Endometrial microvascular endothelial cells (primary cell): Measurements from ENCODE around the gene ADGRV1. TPM values are rescaled to one million over a fixed set of nuclear protein-coding genes. Genes with fewer than 3 reads are reported as not detected.
"Not testable (repeated sequence)": the region's sequence is repeated elsewhere in the genome, so short reads cannot be mapped to it uniquely, and the experiment has no call there.

Experiments
- in situ Hi-C: cut with HindIII; loops from 2 replicates; pipeline ENCODE4 v1.10.0; 2017; ENCODE audit warnings: low sequenced_read_pairs, low pct_unique_long_range_greater_than_20kb; ENCODE audit errors: inconsistent ontology term
- total RNA-seq: library from RNA; depleted of rRNA; stranded (reverse); fragments of >200 nt; gene quantifications from one replicate; pipeline ENCODE4 v1.2.3, GENCODE V29; 2015; ENCODE audit errors: inconsistent ontology term

The ADGRV1 gene
- total RNA-seq, 1 donor from 2014 or later = not detected

DNA sequence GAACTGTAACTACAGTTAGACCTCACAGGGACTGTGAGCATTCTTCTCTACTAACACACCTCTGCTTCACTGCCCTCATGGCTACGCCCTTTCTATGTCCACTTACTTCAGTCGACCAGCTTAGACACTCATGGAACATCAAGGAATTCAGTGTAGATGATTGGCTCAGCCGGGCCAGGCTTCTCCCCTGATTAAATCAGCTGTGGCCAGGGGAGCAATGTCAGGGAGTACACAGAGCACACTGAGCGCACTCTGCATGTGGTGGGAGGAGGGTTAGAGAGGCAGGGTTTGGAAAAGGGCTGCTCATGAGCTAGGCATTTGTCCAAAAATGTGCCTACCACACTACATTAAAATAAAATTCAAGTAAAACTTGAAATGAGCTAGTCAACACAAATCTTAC lies 424.0 kb downstream of the ADGRV1 start:
- in situ Hi-C loops = no loop called here

DNA sequence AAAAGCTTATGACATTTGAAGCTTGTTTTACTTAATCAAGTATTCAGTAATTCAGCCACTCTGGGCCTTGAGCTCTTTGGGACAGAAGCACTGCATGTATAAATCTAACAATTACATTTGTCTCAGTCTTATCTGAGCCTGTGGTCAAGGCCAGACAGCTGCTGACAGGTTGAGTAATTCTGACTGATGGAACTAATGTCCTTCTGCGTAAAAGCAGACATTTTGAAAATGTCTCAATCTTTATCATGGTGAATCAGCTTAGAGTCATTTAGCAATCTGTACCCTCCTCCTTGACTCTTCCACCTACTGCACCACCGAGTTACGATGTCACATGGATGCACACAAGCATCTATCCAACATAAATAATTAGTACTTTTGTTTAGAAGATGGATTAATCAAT lies 424.6 kb downstream of the ADGRV1 start:
- in situ Hi-C loops = no loop called here

DNA sequence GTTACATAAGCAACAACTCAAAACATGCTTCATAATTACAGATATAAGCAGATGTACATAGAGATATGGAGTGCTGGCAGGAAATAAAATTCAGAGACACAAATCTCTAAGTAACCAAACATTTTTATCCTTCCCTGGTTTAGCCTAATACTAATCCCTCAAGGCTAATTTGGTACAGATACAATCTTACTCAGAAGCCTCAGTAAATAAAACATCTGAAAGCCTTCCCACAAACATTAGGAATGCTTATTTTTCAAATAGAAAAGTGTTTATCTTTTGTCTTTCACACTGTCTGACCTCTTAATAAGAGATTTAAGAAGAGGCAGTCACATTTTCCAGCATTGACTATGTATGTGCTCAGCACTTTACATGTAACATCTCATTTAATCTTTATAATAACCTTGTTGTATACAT lies 425.1 kb downstream of the ADGRV1 start:
- in situ Hi-C loops = no loop called here

DNA sequence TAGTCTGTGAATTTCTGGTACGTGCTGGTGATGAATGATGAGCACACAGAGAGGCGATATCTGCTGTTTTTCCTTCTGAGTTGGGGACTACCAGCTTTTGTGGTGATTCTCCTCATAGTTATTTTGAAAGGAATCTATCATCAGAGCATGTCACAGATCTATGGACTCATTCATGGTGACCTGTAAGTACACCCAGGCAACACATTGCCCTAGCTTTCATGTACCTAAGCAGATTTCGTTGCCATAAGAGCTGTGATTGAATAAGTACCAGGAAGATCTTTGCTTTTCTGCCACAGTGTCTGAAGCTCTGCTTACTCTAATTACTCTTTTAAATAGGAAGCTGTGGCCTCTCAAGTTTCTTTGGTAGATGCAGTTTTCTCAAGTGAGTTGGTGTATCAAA lies 426.7 kb downstream of the ADGRV1 start:
- in situ Hi-C loops = no loop called here

DNA sequence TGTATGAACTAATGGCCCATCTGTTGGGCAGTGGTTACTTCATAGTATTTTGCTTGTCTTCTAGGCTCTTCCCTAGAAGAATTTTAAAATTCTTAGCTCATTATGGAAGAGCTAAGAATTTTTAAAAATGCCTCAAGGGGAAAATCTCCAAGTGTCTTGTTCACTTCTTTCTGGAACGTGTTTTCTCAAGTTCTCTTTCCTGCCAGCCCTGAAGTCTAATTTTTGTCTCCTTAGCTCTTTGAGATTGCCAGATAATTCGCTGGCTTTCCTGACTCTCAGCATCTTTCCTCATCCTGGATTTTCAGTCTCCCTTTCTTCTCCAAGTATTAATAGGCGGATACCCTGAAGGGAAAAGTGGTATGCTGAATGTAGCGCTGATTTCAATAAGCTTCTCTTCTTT lies 429.1 kb downstream of the ADGRV1 start:
- in situ Hi-C loops = no loop called here

DNA sequence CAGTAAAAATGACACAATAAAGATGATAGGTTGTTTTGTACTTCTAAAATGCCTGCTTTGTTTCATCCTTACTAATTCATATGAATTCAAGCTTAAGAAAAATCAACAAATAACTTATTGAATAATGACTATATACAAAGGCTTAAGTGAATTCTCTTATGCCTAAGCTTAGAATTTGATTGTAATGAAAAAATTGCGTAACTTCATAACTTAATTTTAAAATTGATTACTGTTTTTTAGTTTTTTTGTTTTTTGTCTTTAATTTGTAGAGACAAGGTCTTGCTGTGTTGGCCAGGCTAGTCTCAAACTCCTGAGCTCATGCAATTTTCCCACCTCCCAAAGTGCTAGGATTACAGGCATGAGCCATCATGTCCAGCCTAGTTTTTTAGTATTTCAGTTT lies 432.6 kb downstream of the ADGRV1 start:
- in situ Hi-C loops = no loop called here

DNA sequence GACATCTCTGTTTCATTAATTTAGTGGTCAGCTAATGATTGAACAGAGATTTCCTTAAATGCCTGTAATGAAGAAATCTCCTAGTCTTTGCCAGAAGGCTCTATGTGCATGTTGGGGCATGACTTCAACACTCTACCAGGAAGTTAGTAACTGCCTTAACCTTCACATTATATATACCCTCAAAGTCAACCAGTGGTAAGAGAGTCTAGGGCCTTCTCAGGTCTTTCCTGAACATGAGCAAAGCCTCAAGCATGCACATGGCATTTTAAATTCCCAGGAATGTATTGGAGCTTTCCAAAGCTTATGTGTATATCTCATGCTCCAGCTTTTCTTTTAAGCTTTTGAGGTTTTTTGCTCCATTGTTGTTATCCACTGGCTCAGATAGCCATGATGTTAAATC lies 436.2 kb downstream of the ADGRV1 start:
- in situ Hi-C loops = no loop called here

DNA sequence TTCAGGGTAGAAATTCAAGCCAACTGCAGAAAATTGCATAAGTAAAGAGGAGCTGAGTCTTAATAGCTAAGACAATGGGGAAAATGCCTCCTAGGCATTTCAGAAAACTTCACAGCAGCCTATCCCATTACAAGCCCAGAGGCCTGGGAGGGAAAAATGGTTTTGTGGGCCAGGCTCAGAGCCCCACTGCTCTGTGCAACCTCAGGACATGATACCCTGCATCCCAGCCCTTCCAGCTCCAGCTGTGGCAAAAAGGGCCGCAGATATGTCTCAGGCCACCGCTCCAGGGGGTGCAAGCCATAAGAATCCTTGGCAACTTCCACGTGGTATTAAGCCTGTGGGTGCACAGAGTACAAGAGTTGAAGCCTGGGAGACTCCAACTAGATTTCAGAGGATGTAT lies 437.5 kb downstream of the ADGRV1 start:
- in situ Hi-C loops = no loop called here

DNA sequence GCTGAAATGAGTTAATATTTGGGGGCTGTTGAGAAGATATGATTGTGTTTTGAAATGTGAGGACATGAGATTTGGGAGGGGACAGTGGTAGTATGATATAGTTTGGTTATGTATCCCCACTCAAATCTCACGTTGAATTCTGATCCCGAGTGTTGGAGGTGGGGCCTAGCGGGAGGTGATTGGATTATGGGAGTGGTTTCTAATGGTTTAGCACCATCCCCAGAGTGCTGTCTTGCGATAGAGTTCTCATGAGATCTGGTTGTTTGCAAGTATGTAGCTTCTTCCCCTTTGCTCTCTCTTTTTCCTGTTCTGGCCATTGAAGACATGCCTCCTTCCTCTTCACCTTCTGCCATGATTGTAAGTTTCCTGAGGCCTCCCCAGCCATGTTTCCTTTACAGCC lies 438.5 kb downstream of the ADGRV1 start:
- in situ Hi-C loops = no loop called here

DNA sequence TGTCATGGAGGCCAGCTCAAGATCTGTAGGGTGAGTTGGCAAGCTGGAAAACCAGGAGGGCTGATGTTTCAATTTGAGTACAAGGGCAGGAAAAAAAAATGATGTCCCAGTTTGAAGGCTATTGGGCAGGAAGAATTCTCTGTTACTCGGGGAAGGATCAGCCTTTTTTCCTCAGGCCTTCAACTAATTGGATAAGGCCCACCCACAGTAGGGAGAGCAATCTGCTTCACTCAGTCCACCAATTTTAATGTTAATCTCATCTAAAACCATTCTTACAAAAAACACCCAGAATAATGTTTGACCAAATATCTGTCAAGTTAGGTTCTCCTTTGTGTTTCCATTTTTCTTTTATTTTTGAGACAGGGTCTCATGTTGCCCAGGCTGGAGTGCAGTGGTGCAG lies 442.1 kb downstream of the ADGRV1 start:
- in situ Hi-C loops = no loop called here

DNA sequence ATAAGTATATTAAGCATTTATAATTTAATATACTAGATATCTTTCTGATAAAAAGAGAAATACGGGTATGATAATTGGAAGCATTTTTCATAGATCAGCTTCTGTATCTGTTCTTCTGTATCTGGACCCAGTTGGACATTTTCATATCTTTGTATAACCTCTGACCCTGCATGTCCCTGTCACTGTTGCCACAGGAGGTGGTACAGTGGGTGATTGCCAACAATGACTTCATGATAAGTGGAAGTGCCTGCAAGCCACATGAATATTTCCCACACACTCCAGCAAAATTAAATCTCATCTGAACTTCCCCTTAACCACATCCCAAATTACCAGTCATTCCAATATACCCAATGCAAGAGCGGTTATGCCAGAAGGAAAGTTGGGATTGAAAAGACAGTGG lies 448.1 kb downstream of the ADGRV1 start:
- in situ Hi-C loops = no loop called here

DNA sequence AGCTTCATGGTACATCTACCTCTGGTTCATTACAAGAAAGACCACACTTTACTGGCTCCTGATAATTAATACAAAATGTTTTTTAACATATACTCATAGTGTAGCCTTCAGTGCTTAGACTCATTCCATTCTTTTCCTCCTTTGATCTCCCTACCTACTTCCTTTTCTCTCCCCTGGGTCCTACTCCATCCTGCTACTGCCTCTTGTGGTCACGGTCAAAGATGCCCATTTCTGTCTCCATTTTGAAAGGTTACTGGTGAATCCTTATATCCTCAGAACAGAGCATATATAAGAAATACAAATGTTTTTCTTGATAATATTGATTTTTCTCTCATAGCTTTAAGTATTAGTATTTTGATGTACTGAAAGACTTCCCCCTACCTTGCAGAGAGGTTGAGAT lies 448.7 kb downstream of the ADGRV1 start:
- in situ Hi-C loops = no loop called here

DNA sequence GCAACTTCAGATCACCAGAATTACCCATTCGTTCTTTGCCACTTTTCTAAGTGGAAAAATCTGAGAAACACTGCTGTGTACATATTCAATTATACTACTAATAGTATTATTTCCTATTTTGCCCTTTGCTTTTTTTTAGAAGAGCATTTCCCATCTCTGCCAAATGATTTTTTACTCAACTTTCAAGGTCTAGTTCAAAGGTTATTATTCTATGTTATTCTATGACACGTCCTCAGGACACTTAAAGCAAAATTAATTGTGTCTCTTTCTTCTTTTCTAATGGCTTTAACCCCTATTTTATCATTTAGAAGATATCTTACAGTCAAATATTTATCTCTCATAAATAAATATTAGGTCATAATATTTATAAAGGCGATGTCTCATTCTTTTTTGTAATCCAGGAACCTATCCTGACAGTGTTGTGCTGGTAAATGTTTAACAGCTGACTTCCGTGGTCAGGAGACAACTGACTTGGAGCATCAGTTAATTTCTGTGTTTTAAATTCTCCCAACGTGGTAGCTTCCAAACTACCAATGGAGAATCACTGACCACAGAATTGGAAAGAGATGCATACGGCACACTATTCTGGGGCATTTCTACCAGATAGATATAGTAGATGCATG lies 449.3 kb downstream of the ADGRV1 start:
- in situ Hi-C loops = no loop called here

DNA sequence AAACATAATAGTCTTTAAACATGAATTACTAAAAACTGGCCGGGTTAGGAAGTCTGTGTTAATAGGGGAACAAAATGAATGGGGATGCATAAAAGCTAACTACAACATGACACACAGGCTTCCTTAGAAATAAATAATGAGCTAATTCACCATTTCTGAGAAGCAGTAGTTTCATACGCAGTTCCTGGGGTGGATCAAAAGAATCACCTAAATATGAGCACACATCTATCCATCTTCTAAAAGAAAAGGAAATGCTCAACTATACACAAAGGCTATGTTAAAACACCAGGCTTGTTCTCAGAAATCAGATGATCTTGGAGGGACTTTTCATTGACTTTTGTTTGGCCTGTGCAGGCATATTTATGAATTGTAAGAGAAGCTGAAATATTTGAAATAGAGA lies 451.5 kb downstream of the ADGRV1 start:
- in situ Hi-C loops = no loop called here

DNA sequence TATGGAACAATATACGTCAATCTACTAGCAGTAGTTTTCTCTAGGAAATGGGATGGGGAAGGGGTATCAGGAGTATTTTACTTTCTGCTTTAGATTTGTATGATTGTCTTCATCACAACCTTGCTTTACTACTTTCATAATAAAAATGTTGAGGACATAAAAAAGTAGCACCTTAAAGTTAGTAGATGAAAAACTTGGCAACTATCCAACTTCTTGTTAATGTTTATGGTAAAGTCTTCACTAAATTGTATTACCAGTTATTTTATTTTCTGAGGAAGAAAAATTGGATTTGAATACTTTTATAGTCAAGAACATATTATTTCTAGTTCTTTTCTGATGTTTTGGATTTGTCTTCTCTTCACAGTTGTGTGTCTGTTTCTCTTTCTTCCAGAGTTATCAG lies 452.4 kb downstream of the ADGRV1 start:
- in situ Hi-C loops = no loop called here

DNA sequence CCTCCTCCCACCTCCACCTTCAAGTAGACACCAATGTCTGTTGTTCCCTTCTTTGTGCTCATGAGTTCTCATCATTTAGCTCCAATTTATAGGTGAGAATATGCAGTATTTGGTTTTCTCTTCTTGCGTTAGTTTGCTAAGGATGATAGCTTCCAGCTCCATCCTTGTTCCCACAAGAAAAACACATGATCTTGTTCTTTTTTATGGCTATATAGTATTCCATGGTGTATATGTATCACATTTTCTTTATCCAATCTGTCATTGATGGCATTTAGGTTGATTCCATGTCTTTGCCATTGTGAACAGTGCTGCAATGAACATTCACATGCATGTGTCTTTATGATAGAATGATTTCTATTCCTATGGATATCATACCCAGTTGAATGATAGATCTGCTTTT lies 454.3 kb downstream of the ADGRV1 start:
- in situ Hi-C loops = not testable (repeated sequence)

DNA sequence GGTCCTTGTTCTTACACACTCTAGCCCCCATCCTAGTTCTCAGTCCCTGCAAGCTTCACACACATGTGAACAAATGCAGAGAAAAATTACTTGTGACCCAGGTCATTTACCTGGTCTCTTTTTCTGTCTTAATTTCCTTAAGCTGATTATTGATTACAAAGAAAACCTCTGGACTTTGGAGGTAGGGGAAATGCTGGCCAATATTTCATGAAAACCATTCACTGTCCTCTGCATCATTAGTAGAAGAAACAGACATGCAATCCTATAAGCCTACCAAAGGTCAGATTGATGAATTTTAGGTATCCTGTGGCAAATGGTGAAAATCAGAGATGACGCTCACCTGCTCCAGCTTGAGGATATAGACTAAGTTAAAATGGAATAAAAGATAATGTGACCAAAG lies 457.7 kb downstream of the ADGRV1 start:
- in situ Hi-C loops = no loop called here

DNA sequence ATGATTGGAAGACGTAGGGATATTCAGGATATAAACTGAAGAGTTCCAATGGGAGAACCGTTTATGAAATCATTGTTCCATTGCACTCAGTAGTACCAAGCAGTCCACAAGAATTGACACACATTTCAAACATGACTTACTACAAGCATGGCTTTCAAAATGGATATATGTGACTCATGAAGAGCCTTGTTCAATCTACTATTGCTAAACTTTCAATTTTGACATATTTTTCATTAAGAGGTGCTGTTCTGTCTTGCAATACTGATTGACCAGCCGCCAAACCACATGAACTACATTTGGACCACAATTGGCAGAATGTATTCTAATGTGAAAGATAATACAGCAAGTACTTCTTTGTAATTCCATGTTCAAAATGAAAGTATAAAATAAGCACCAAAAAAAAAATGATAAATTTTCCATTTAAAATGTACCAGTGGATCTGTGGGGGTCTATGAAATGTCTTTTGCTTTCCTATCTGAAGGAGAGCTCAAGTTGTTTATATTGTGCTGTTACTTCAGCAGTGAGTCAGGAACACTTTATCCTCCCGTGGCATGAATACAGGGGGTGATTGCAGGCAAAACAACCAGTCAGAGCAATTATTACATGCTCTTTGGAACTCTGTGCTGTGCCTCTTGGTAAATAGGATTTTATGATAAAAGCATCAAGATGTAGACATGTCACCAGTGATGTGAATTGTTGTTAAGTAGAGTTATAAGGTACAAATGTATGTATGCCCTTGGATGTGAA lies 458.5 kb downstream of the ADGRV1 start:
- in situ Hi-C loops = no loop called here

DNA sequence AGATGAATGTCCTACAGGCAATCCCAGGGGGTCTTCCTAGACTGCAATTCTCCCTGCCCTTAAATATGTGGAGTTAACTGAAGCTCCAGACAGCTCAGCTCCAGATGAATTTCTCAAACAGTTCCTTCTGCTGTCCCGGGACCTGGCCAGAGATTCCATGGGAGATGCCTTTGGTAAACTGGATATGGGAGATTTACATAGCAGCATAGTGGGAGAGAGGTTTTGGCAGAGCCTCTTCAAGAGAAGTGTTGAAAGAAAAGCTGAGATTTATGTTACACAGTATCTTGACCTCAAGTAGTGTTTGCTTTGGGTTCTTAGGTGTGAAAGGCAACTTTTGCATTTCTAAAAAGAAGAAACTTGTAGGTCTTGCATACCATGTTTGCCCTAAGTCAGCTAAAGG lies 459.6 kb downstream of the ADGRV1 start:
- in situ Hi-C loops = no loop called here

DNA sequence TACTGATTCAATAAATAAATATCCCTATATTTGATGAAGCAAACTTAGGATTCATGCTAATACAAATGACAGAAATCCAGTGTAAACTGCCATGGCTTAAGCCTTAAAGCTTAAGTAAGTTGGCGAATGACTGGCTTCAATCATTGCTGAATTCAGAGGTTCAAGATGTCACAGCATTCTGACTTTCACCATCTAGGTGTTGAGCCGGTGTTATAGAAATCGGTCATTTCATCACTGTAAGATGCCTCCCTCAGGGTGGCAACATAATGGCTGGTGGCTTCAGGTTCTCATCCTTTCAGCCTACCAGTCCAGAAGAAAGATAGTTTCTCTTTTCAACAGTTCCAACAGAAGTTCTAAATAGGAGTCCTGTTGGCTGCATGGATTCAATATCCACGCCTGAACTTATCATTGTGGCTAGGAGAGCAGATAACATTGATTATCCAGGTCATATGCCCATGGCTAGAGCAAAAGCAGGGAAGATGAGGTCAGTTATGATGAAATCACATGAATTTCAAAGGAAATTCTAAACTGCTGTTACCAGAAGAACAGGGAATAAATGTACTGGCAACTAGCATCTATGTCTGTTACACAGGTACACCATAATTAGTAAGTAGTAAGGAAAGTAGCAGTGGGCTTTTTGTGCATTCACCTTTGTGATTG lies 460.2 kb downstream of the ADGRV1 start:
- in situ Hi-C loops = no loop called here
